GM19395 (cell line): ENCODE measurements around the gene GRAP2.
"Not testable (repeated sequence)": the region's sequence is repeated elsewhere in the genome, so short reads cannot be mapped to it uniquely, and the experiment has no call there.

Experiments used
- ATAC-seq: cut with Tn5 transposase; IDR thresholded peaks from one replicate; pipeline ENCODE4 v1.9.1; 2021; ENCODE audit warnings: mild to moderate bottlenecking, moderate library complexity; ENCODE audit not compliant: unreplicated experiment

GRAP2 gene

DNA sequence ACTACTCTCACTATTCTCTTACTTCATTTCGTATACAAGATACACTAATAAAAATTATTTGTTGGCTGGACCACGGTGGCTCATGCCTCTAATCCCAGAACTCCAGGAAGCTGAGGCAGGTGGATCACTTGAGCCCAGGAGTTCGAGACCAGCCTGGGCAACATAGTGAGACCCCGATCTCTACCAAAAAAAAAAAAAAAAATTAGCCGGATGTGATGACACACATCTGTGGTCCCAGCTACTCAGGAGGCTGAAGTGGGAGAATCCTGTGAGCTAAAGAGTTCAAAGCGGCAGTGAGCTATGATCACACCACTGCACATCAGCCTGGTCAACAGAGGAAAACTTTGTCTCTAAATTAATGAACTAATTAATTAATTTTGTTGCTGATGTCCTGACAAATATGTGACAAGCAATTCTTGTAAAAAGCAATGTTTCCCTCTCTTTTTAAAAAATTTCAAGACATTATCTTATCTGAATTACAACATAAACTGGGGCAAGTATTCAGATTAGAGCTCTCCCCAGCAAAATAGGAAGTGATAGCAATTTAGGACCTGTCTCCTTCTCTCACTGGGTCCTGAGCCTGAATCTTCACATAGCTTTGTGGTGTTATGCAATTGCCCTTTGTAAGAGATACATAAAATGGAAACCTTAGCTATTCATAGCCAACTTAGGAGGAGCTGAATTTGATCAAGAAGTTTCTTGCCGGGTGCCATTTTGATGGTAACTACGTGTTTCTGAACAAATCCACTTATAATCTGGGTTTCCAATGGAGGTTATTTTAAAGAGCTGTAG, 41.8 kb downstream of the GRAP2 start:
- ATAC-seq: no peak

DNA sequence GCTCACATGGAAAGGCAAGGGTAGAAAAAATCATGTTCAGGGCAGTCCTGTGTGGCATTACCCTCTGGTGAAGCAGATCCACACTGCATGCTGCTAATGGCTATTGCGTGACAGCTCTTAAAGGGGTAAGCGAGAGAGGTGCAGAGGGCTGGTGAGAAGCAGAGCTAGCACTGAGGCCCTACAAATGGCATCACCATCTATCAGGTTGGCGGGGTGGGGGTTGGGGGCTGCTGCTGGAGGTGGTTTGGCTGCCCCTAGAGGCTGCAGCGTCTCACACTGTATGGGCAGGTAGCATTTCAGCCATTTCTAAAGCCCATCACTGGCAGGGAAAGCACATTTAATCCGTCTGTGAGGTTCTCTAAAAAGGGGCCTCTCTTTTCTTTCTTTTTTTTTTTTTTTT, 42.5 kb downstream of the GRAP2 start:
- ATAC-seq: no peak

- no peak for ATAC-seq
Measured at GRCh38 chr22:39943953-39944872, 43.3 kb downstream of the GRAP2 start.

GRCh38 chr22:39946126-39946502, 45.2 kb downstream of the GRAP2 start:
- ATAC-seq: no peak

GRCh38 chr22:39946503-39947219, 45.8 kb downstream of the GRAP2 start:
- ATAC-seq: no peak

DNA sequence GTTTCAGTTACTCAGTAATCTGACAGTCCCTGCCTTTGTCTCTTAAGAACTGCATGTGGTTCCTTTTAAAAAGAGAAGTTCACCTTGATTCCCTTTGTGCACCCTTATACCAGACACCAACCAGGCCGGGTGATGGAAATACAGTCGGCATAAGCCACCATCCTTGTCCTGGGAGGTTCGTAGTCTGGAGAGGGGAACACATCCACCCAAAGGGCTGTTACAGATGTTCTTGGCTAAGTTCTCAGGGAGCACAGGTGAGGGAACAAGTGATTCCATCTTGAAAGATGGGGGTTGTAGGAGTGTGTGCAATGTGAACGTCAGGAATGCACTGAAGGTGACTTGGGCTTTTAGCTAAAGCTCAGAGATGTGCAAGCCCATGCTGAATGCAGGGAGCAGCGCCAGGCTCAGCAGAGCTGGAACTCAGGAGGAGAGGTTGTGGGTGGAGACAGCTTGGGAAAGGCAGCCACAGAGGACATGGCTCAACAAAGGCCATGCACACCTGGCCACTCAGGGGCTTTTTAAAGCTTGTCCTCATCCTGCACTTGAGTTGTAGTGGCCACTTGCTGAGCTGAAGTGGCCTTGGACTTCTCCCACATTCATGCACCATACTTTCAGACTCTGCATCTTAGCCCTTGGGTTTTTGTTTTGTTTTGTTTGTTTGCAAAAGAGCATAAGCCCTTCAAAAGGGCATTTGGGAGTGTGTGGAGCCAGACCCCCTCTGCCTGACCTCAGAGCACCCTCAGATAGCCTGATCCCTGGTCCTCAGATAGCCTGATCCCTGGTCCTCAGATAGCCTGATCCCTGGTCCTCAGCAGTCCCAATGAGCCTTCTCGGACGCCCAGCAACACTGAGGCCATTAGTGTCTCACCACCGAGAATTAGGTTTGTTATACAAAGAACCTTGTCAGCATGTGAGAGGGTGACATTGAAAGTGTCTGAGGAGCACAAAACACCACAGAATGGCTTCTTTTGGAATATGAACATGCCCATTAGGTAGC, 46.6 kb downstream of the GRAP2 start:
- ATAC-seq: no peak

DNA sequence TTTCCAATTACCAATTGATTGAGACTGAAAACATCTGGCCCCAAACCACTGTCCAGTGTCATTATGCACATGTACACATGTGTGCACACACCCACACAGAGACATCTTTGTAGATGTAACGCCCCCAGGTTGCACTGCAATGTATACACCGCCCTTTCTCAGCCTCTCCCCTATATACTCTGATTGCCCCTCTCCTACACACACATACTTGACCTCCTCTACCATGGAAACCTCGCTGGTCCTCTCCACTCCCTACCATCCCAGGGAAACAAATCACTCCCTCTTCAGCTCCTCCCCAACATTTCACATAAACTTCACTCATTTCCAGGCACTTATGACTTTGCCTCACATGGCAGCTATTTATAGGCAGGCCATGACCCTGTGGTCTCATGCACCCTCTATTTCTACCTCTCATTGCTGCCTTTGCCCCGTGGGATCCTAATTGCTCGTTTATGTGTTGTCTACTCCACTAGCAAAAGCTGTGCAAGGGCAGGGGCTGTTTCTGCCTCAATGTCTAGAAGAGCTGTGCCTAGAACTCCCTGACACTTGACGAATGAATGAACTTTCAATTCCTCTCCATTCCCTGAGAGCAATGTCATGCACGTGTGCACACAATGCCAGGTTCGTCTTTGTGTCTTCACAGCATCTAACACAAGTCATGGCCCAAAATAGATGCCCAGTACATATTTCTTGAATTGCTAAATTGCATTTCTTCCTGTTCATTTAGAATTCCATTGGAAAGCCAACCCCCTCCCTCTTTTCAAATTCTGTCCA, 49.3 kb downstream of the GRAP2 start:
- ATAC-seq: no peak

DNA sequence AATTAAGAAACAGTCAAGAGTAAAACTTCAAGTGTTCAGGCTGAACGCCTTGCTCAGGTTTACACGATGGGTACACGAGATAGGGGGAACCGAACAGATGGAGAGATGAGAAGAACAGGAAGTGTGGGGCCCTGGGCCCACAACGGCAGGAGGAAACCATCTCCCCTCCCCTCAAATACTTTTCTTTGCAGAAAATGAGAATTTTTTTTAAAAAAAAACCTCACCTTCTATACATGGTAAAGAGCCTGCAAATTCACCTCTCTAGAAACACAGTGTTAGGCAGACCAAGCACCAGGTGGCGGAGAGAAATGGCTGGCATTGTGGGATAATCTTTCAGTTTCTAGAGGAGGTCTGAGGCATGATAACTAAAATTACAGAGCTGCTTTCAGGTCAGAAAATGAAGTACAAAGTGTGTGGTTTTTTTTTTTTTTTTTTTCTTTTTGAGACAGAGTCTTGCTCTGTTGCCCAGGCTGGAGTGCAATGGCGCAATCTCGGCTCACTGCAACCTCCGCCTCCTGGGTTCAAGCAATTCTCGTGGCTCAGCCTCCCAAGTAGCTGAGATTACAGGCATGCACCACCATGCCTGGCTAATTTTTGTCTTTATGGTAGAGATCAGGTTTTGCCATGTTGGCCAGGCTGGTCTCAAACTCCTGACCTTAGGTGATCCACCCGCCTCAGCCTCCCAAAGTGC, 50.9 kb downstream of the GRAP2 start:
- ATAC-seq: not testable (repeated sequence)

- no peak for ATAC-seq
Measured at GRCh38 chr22:39952347-39952746, 51.5 kb downstream of the GRAP2 start.

GRCh38 chr22:39953101-39953500, 52.2 kb downstream of the GRAP2 start:
- ATAC-seq: no peak

DNA sequence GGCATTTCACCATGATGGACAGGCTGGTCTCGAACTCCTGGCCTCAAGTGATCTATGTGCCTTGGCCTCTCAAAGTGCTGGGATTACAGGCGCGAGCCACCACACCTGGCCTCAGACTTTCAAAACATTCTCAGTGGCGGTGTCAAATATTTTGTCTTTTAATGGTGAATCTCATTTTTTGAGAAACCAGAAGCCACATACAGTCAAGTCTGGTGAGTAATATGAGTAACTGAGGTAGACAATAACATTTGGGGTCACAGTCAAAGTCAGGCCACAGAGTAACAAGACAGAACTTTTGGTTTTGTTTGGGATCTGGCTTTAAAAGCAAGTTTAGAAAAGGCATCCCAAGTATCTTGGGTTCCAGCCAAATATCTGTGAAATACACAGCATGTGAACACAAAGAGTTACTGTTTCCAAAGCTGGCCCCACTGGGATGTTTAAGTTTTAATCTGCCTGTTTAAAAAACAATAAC, 53.7 kb downstream of the GRAP2 start:
- no peak for ATAC-seq

- no peak for ATAC-seq
Measured at GRCh38 chr22:39955675-39956074, 54.8 kb downstream of the GRAP2 start.

DNA sequence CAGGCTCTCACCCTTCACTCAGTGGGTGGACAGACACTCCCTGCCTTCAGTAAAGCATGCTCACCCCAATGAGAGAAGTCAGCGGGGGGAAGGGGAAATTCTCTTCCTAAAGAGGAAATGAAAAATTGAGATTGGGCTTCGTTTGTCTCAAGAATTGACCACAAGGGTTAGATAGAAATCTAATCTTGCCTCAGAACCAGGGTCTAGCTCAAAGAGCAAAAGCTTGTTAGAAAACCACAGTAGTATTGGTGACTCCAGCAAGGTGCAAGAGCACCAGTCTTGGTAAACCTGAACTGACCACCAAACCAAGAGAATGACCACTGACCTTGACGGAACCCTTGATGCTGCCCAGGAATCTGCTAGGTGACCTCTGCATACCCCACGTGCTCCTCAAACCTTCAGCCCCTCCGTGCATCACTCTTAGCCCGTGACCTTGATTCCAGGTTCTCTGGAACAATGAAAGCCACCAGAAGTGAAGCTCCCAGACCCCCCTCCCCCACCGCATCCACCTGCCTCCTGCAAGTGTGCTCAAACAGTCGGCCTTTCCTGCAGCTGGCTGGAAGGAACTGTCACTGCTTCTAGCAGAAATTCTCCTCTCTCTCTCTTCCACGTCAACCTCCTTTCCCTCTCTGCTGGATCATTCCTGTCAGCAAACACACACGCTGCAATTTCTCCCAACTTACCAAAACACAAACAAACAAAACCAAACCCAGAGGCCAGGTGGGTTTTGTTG, 56.2 kb downstream of the GRAP2 start:
- ATAC-seq: no peak

- ATAC-seq: no peak
Measured at GRCh38 chr22:39958009-39958711, 57.3 kb downstream of the GRAP2 start.

DNA sequence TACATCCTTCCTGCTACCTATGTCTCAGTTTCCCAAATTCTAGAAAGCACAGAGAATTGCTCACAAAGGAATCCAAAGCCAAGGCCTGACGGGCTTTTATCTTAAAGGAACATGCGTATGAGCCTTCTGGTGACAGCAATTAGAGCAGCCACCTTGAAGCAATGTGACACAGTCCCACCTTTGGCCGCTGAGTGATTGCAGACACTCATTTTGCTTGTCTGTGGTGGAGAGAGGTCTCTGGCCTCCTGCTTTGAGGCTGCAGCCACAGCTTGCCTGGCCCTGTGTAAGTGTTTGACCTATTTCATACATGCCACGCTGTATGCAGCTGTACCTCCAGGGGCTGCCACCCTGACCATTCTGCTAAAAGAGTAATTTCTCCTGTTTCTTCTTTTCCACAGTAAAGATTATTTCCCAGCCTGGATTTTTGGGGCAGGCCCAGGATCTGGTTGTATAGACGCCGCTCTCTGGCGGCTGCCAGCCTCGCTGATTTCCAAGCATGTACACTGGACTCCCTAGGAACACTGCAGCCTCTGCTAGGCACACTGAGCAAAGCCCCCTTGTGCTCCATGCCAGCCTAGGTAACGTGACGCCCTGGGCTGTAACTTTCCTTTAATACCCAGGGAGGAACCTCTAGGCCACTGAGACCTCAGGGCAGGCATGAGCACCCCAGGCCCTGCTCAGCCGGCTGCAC, 58.2 kb downstream of the GRAP2 start:
- ATAC-seq: no peak

DNA sequence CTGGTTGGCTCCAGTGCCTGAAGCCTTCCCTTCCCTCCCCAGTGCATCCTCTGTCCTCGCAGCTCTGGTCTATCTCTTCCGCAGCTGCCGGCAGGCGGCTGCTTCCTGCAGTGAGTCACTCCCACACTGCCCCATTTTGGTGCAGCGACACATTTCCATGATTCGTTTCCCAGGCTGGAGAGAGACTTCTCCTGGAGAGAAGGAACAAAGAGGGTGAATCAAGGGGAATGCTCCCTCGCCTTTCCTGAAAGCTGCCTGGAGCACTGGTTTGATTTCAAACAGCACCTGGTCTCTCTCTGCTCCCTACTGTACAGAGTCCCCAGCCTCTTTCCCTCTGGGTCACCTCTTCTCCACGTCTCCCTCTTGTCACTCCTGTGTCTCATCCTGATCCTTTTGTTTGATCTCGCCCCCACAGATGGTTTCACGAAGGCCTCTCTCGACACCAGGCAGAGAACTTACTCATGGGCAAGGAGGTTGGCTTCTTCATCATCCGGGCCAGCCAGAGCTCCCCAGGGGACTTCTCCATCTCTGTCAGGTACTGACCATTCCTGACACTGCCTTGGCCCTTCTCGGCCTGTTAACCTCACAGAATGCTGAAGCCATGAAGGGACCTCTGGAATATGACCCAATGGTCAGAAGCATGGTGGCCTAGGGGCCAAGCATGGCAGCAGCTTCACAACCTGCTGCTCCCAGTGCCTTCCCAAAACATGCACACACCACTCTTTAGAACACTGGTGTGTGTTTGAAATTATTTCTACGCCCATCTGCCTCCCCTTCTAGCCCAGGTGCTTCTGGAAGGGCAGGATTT, 59.0 kb downstream of the GRAP2 start, which contains the start of gene TMA7B:
TMA7B (plus strand) TSS at position 758 of the 808 bp plus-strand sequence. CDS start 3,978 bp downstream, outside the sequence.
- ATAC-seq: no peak
